Mucosa of descending colon (tissue), 3 donors: ENCODE data around the gene GLG1. TPM values are rescaled to one million over a fixed set of nuclear protein-coding genes. Genes with fewer than 3 reads are reported as not detected.
"Not testable (repeated sequence)": the region's sequence is repeated elsewhere in the genome, so short reads cannot be mapped to it uniquely, and the experiment has no call there.

Experiments
- ATAC-seq: fragments of 200-7000 bp; cut with Tn5 transposase; one replicate; pipeline ENCODE4 v1.9.1; 2020; ENCODE audit warnings: mild to moderate bottlenecking, moderate library complexity
- DNase-seq, 3 donors: peaks; one replicate each; pipeline ENCODE4 v3.0.0-alpha.2; 2020
- H3K36me3 ChIP-seq: fragments of 200-600 bp; one replicate; pipeline ENCODE4 v1.8.0; 2021; ENCODE audit warnings: low read depth, mild to moderate bottlenecking
- H3K4me1 ChIP-seq: fragments of 200-600 bp; one replicate; pipeline ENCODE4 v1.8.0; 2021; ENCODE audit warnings: low read depth, mild to moderate bottlenecking
- H3K4me3 ChIP-seq: fragments of 200-600 bp; one replicate; pipeline ENCODE4 v1.8.0; 2021; ENCODE audit warnings: mild to moderate bottlenecking
- H3K9me3 ChIP-seq: fragments of 200-600 bp; one replicate; pipeline ENCODE4 v1.8.0; 2021; ENCODE audit warnings: mild to moderate bottlenecking
- CTCF ChIP-seq: fragments of 200-600 bp; IDR thresholded peaks from one replicate; pipeline ENCODE4 v1.8.0; 2022; ENCODE audit warnings: antibody characterized with exemption, mild to moderate bottlenecking
- intact Hi-C, 2 donors: fragments of 100-400 bp; cut with DNase I in 1 of 2; cut with micrococcal nuclease in 1 of 2; formaldehyde crosslinking; loops; one replicate each; pipeline versions ENCODE4 v1.11.0 to v1.11.1; 2022; cut with DNase I, micrococcal nuclease
- total RNA-seq, 3 donors: library from RNA; stranded (reverse); fragmentation: NEBNext Ultra II Directional in 2 of 3; extraction: Animal tissue kit (Norgen Biotek cat#: 25700) in 2 of 3; gene quantifications; one replicate each; pipeline versions ENCODE4 v1.2.1 to v1.2.4, GENCODE V29; 2021 to 2023
- donor health status: DM: no; HTN: no; CAD: no; lungs with moderate emphysema.
- donor health status: DM: no; HTN: no; CAD: no.
- donor health status: DM: no; HTN: yes; CAD: no.

Gene GLG1
- total RNA-seq, 3 donors from 2014 or later, result 91.3 to 122 (median 99.7) TPM

- peaks cover 14% of the 10 kb centered on the region for H3K4me1 ChIP-seq
- intact Hi-C loops, result no loop called here
- DNase-seq (peak in 2 of 3 donors; percentile 37 to 61), ATAC-seq (peak; percentile 96)
- H3K4me3 ChIP-seq, result no peak overlapping the region
- peaks cover 3% of the 10 kb centered on the region for H3K36me3 ChIP-seq
- H3K9me3 ChIP-seq, result no peaks in the 10 kb centered on the region
- TF ChIP-seq CTCF, result no peak
These were observed 157.9 kb downstream of the GLG1 start for GRCh38 chr16:74448990-74449389.

GRCh38 chr16:74447578-74447977 lies 159.3 kb downstream of the GLG1 start:
- Histone ChIP-seq H3K4me1 (peaks cover 14% of the 10 kb centered on the region), H3K36me3 (no peaks in the 10 kb centered on the region), H3K4me3 (no peak overlapping the region), H3K9me3 (no peaks in the 10 kb centered on the region)
- ATAC-seq, result no peak
- no peak for DNase-seq
- intact Hi-C loops, result no loop called here
- no peak for TF ChIP-seq CTCF

- no peaks in the 10 kb centered on the region for H3K9me3 ChIP-seq
- H3K36me3 ChIP-seq, result no peaks in the 10 kb centered on the region
- TF ChIP-seq CTCF, result no peak
- intact Hi-C loops, result no loop called here
- H3K4me3 ChIP-seq, result no peak overlapping the region
- DNase-seq, result no peak
- ATAC-seq, result no peak
- H3K4me1 ChIP-seq, result peaks cover 14% of the 10 kb centered on the region
These were observed 160.0 kb downstream of the GLG1 start for GRCh38 chr16:74446866-74447265.

GRCh38 chr16:74443624-74444346 lies 163.1 kb downstream of the GLG1 start:
- intact Hi-C loops, ATAC-seq, DNase-seq: not testable (repeated sequence)

GRCh38 chr16:74439685-74440084 lies 167.2 kb downstream of the GLG1 start:
- no peaks in the 10 kb centered on the region for H3K4me1 ChIP-seq
- TF ChIP-seq CTCF, result no peak
- intact Hi-C loops, result no loop called here
- H3K36me3 ChIP-seq, result no peaks in the 10 kb centered on the region
- ATAC-seq (peak; percentile 60), DNase-seq (no peak)
- no peaks in the 10 kb centered on the region for H3K9me3 ChIP-seq
- H3K4me3 ChIP-seq, result no peak overlapping the region

More at GRCh38 chr16:74443624-74444346, 163.1 kb downstream of the GLG1 start:
- H3K9me3 ChIP-seq, H3K4me3 ChIP-seq, H3K4me1 ChIP-seq, H3K36me3 ChIP-seq: not testable (repeated sequence)

- Histone ChIP-seq H3K9me3 (no peaks in the 10 kb centered on the region), H3K4me3 (no peak overlapping the region), H3K36me3 (no peaks in the 10 kb centered on the region), H3K4me1 (no peaks in the 10 kb centered on the region)
- no peak for TF ChIP-seq CTCF
- DNase-seq, result no peak
- intact Hi-C loops, result no loop called here
- ATAC-seq, result peak; percentile 33
These were observed 168.4 kb downstream of the GLG1 start for GRCh38 chr16:74438492-74438979.
